Loucy (cell line): ENCODE data around the gene CERS2.

Experiments used
- H2AFZ ChIP-seq: fragments of 200-600 bp; sonication (generic); 2 replicates; pipeline ENCODE4 v1.6.0; 2016; ENCODE audit warnings: antibody characterized with exemption, mild to moderate bottlenecking, low read length, moderate library complexity
- H3F3A ChIP-seq: fragments of 200-600 bp; 2 replicates; pipeline ENCODE4 v1.6.0; 2016; ENCODE audit warnings: antibody characterized with exemption, low read depth, mild to moderate bottlenecking
- H3K27me3 ChIP-seq: fragments of 200-600 bp; sonication (generic); 2 replicates; pipeline ENCODE4 v1.6.1; 2014; ENCODE audit warnings: low read length, mild to moderate bottlenecking; ENCODE audit not compliant: insufficient read depth, poor library complexity, severe bottlenecking
- H3K36me3 ChIP-seq: fragments of 200-600 bp; sonication (generic); 2 replicates; pipeline ENCODE4 v1.6.1; 2016; ENCODE audit warnings: low read length; ENCODE audit not compliant: insufficient read depth
- H3K4me1 ChIP-seq: fragments of 200-600 bp; sonication (generic); 2 replicates; pipeline ENCODE4 v1.5.1; 2014; ENCODE audit warnings: low read length, mild to moderate bottlenecking; ENCODE audit not compliant: insufficient read depth, poor library complexity, severe bottlenecking
- H3K4me2 ChIP-seq: fragments of 200-600 bp; sonication (generic); 2 replicates; pipeline ENCODE4 v1.6.0; 2014; ENCODE audit warnings: antibody characterized with exemption, low read length, low read depth, mild to moderate bottlenecking; ENCODE audit not compliant: poor library complexity, severe bottlenecking
- H3K4me3 ChIP-seq: fragments of 200-600 bp; sonication (generic); 2 replicates; pipeline ENCODE4 v1.5.1; 2014; ENCODE audit warnings: low read length, mild to moderate bottlenecking, mixed read lengths; ENCODE audit not compliant: poor library complexity, severe bottlenecking
- H3K79me2 ChIP-seq: fragments of 200-600 bp; sonication (generic); 2 replicates; pipeline ENCODE4 v1.6.1; 2014; ENCODE audit warnings: low read length; ENCODE audit not compliant: insufficient read depth
- H3K9ac ChIP-seq: fragments of 200-600 bp; sonication (generic); 2 replicates; pipeline ENCODE4 v1.6.0; 2014; ENCODE audit warnings: mild to moderate bottlenecking, low read depth, low read length, moderate library complexity; ENCODE audit not compliant: poor library complexity, severe bottlenecking
- H3K9me2 ChIP-seq: fragments of 200-600 bp; sonication (generic); replicated peaks from 2 replicates; pipeline ENCODE4 v1.6.1; 2016; ENCODE audit warnings: low read depth, low read length, mixed read lengths
- H3K9me3 ChIP-seq: fragments of 200-600 bp; sonication (generic); 2 replicates; pipeline ENCODE4 v1.6.1; 2014; ENCODE audit warnings: mild to moderate bottlenecking, antibody characterized with exemption, low read length, low read depth; ENCODE audit not compliant: insufficient read depth
- H4K20me1 ChIP-seq: fragments of 200-600 bp; sonication (generic); 2 replicates; pipeline ENCODE4 v1.6.0; 2014; ENCODE audit warnings: antibody characterized with exemption, low read length, mild to moderate bottlenecking; ENCODE audit not compliant: insufficient read depth, poor library complexity, severe bottlenecking
- CTCF ChIP-seq: fragments of 200-600 bp; sonication (generic); conservative IDR thresholded peaks from 2 replicates; pipeline ENCODE4 v1.5.1; 2014; ENCODE audit warnings: mild to moderate bottlenecking, antibody characterized with exemption, low read length
- EZH2phosphoT487 ChIP-seq: fragments of 200-600 bp; IDR thresholded peaks from 2 replicates; pipeline ENCODE4 v1.6.1; 2018; ENCODE audit warnings: antibody characterized with exemption, mild to moderate bottlenecking, moderate library complexity, borderline replicate concordance

CERS2 gene

DNA sequence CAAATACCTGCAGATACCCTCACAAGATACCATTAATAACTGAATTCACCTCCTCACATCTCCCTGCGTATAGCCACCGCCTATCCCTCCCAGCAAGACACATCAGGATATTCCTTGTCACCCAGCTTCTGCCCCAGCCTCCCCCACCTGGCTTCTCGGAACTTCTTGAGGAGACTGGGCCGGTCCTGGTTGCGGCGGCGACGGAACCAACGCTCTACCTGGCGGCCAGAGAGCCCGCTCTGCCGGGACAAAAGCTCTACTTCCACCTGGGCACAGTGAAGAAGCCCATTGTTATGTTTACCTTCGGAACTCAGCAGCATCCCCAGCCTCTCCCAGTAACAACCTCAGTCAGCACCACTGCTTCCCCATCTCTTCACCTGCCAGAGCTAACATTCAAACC lies 6.7 kb downstream of the CERS2 start:
- Histone ChIP-seq H4K20me1 (peaks cover 61% of the 10 kb centered on the region), H3K36me3 (peaks cover 57% of the 10 kb centered on the region), H3K79me2 (peaks cover 55% of the 10 kb centered on the region), H3K4me2 (peak overlapping the region; percentile 11), H3K9me2 (no peaks in the 10 kb centered on the region), H3K4me3 (no peak overlapping the region), H3K9me3 (no peaks in the 10 kb centered on the region), H3F3A (no peaks in the 10 kb centered on the region), H3K4me1 (peaks cover 29% of the 10 kb centered on the region), H2AFZ (no peak overlapping the region), H3K27me3 (no peaks in the 10 kb centered on the region), H3K9ac (no peak overlapping the region)
- TF ChIP-seq EZH2phosphoT487 (no peak), CTCF (no peak)

GRCh38 chr1:150966011-150966410 lies 8.6 kb downstream of the CERS2 start:
- TF ChIP-seq CTCF (no peak), EZH2phosphoT487 (no peak)
- Histone ChIP-seq H3F3A (no peaks in the 10 kb centered on the region; the same call in 1 of the 2 replicates), H3K4me1 (peaks cover 10% of the 10 kb centered on the region), H3K36me3 (peaks cover 72% of the 10 kb centered on the region), H3K79me2 (peaks cover 36% of the 10 kb centered on the region), H3K9ac (no peak overlapping the region), H3K27me3 (no peaks in the 10 kb centered on the region), H3K4me3 (no peak overlapping the region), H4K20me1 (peaks cover 42% of the 10 kb centered on the region), H3K9me3 (no peaks in the 10 kb centered on the region), H2AFZ (no peak overlapping the region), H3K4me2 (no peak overlapping the region), H3K9me2 (no peaks in the 10 kb centered on the region)

- H3K4me2 ChIP-seq: no peak overlapping the region
- no peak overlapping the region for H3K4me3 ChIP-seq
- no peaks in the 10 kb centered on the region for H3K9me2 ChIP-seq
- H3K27me3 ChIP-seq: no peaks in the 10 kb centered on the region
- TF ChIP-seq CTCF (no peak), EZH2phosphoT487 (no peak)
- no peak overlapping the region for H2AFZ ChIP-seq
- no peaks in the 10 kb centered on the region for H3K9me3 ChIP-seq
- H3K36me3 ChIP-seq: peaks cover 76% of the 10 kb centered on the region
- H3F3A ChIP-seq: no peaks in the 10 kb centered on the region; the same call in 1 of the 2 replicates
- H3K4me1 ChIP-seq: peaks cover 6% of the 10 kb centered on the region
- no peak overlapping the region for H3K9ac ChIP-seq
- H4K20me1 ChIP-seq: peaks cover 38% of the 10 kb centered on the region
- H3K79me2 ChIP-seq: peaks cover 32% of the 10 kb centered on the region
Measured at GRCh38 chr1:150965605-150966004, 9.0 kb downstream of the CERS2 start.
